HEK293T (cell line): Measurements from ENCODE around the gene CIC.

Experiments used
- BHLHE40 ChIP-seq: fragments of 450-650 bp; IDR thresholded peaks from 2 replicates; pipeline ENCODE4 v1.6.1; 2016; ENCODE audit warnings: mild to moderate bottlenecking, moderate library complexity, borderline replicate concordance
- FOXK2 ChIP-seq: fragments of 450-650 bp; IDR thresholded peaks from 2 replicates; pipeline ENCODE4 v1.6.1; 2016; ENCODE audit warnings: mild to moderate bottlenecking
- PKNOX1 ChIP-seq: fragments of 450-650 bp; IDR thresholded peaks from 2 replicates; pipeline ENCODE4 v1.6.1; 2016

GRCh38 chr19:42273407-42274064 lies 4.5 kb downstream of the CIC start:
- TF ChIP-seq PKNOX1 (no peak), FOXK2 (no peak), BHLHE40 (no peak)
